HG03103 (cell line): ENCODE results near the gene CENPX.

ENCODE experiments used
- ATAC-seq: cut with Tn5 transposase; IDR thresholded peaks from one replicate; pipeline ENCODE4 v1.9.1; 2021; ENCODE audit warnings: low read depth; ENCODE audit not compliant: unreplicated experiment

Gene CENPX

DNA sequence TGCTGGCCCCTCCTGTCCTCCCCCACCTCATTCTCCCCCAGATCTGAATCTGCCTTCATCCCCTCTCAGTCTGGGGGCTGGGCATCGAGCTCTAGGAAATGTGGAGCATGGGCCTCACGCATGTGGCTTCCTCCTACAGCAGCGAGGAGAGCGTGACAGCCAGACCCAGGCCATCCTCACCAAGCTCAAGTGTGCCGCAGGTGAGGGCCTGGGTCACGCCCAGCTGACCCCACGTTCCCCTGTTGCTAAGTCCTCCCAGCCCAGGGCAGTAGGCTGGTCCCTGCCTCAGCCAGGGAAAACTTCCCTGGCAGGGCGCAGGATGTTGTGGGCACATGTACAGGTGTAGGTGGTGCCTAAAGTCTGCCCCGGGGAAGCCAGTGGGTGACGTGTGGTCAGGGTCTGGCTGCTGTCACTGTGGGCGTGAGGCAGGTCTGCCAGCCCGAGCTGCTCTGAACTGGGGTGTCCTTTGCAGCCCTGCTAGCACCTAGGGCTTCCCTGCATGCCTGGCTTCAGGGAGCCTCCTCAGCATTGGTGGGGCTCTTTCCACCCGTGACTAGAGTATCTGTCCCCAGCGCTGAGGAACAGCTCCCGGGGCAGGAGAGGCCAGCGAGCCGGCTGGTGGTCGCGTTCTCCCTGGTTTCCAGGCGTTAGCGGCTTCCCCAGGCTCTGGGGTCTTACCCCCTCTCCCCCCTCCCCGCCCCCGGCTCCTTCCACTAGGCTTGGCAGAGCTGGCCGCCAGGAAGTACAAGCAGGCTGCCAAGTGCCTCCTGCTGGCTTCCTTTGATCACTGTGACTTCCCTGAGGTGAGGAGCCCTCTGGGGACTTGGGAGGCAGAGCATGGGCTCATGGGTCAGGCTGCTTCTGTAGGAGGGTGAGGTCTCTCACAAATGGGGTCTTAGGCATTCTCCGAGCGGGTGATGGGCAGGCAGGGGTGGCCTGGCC, 32.6 kb upstream of the CENPX start:
- ATAC-seq: no peak

GRCh38 chr17:82054351-82055022, 31.8 kb upstream of the CENPX start:
- ATAC-seq: no peak

DNA sequence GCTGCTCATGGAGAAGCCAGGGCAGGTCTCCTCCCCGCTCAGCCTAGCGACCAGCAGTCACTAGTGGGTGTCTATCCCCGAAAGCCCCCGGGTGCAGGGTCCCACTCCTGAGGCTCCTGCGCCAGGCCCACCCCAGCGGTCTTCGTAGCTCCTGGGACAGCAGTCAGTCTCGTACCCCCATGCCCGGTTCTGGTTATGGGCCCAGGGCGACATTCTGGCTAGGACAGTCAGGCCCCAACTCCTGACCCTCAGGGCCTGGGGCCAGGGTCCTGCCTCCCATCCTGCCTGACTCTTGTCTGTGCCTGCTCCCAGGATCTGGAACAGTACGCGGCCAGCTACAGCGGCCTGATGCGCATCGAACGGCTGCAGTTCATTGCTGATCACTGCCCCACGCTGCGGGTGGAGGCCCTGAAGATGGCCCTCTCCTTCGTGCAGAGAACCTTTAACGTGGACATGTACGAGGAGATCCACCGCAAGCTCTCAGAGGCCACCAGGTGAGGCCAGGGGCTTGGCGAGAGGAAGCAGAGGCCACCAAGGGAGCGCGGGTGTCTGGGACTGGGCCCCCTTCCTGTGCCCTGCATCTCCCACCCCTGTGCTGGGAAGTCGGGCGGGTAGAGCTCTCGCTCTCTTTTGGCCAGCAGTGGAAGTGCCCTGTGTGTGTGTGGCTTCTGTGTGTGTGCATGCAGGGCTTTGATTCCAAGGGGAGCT, 31.0 kb upstream of the CENPX start:
- no peak for ATAC-seq

DNA sequence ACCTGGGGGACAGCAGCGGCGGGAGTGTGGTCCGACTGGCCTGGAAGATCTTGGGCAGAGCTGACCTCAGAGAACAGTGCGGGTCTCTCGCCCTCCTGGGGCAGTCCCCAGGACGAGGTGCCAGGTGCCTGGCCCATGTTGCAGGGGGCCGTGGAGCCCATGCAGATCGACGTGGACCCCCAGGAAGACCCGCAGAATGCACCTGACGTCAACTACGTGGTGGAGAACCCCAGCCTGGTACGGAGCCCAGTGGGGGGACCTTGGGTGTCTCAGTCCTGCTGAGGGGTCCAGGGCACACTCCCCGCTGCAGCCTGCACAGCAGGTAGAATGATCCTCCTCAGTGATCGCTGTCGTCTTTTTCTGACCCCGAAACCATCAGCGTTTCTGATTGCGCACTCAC, 30.5 kb upstream of the CENPX start:
- ATAC-seq: no peak

GRCh38 chr17:82052638-82053059, 30.0 kb upstream of the CENPX start:
- no peak for ATAC-seq

DNA sequence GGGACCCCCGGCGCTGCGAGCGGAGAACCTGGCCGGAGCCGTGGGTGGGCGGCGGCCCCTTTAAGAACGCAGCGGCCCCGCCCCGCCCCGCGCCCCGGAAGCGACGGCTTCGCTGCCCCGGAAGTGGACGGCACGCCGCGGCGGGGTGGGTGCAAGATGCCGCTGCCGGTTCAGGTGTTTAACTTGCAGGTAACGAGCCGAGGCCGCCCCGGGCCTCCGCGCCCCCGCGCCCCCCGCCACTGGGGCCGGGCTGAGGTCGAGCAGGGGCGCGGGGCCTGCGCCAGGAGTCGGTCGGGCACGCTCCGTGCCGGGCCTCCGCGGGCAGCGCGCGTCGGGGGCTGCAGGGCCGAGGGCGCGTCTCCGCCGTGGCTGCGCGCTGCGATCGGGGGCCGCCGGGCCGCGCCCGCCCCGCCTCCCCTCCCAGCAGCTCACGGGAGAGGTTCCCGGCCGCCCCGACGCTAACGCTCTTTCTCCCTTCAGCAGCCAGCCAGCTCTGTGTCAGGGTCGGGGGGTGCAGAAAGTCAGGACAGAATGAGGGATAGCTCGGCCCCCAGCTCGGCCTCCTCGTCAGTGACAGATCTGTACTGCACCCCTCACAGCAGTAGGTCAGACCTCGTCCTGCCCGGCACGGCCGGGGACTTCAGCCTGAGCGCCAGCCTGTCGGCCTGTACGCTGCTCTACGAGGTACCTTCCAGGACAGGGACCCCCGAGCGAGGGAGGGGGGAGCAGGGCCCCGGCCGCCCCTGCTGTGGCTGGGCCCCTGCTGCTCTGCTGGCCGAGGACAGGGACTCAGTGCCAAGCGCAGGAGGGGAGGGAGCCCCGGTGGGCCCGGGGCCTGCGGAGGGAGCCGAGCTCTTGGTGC, 29.3 kb upstream of the CENPX start, which contains the start of the genes GPS1 and RFNG:
GPS1 (plus strand) TSS at position 123 of the 862 bp plus-strand sequence; CDS start at position 157, 34 bp downstream.
RFNG (minus strand) TSS at position 36 of the 862 bp plus-strand sequence. CDS start 45 bp downstream, outside the sequence.
- ATAC-seq: peak; percentile 52

- ATAC-seq: no peak
Observed at GRCh38 chr17:82050761-82051641, 28.3 kb upstream of the CENPX start.

DNA sequence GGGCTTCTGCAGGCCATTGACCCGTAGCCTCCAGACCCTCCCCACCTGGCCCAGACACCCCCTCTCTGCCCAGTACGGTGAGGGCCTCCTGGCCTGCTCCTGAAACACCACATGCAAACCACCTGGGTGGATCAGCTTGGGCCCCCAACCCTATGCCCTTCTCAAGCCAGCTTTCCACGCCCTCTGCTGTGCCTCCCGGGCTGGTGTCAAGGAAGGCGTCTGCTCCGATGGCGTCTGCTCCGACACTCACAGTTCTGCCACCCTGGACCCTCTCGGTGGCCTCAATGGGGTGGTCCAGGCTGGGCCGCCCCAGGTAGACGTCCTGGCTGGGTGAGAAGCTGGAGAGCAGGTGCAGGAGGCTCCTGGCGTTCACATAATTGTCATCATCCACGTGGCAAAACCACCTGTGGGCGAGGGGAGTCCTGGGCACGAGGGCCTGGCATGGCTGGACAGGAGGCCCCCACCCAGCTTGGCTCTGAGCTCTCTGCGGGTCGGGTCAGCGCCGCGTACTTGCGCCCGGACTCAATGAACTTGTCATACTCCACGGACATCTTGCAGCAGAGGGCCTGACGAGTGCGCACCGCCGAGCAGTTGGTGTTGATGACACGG, 27.6 kb upstream of the CENPX start:
- ATAC-seq: no peak

GRCh38 chr17:82049521-82049971, 26.9 kb upstream of the CENPX start:
- ATAC-seq: no peak

DNA sequence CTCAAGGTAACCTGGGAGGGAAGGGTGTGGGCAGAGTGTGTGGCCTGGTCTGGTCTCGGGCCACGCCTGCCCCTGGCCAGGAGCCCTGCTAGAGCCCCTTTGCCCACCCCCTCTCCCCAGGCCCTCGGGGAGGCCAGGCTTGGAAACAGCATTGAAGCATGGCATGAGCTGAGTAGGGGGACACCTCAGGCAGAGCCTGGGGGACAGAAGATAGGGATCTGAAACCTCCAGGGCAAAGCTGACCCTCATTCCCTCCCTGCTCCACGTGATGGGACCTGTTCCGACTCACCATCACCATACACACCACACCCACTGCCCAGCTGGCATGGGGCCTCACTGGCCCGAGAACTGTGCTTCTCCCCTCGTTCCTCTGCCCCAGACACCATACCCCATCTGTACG, 26.4 kb upstream of the CENPX start:
- no peak for ATAC-seq

- no peak for ATAC-seq
Observed at GRCh38 chr17:82048571-82048971, 25.9 kb upstream of the CENPX start.

DNA sequence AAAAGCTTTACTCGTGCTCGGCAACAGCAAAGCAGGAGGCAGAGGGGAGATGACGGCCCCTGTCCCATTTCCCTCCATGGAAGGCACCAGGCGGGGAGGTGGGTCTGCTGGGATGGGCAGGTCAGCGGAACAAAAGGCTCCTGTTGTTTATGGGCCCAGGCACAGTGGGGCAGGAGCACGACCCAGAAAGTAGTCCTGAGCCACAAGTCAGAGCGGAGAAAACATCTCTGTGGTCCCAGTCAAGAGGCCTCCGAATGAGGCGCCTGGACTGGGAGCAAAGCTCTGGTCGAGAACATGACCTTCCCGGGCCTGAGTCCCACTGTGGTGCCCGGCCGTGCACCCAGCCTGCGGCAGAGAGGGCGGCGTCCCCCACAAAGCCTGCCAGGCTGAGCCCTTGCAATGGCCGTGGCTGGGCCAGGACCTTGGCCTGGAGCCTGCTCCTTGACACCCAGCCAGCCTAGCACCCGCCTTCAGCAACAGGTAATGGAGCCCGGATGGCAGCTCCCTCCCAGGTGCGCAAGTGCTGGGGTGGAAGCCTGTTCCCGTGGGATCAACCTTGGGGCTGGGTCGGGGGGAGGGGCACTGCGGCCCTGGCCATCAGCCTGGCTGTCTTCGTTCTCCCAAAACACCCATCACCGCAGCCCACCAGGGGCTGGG, 25.4 kb upstream of the CENPX start:
- ATAC-seq: no peak

DNA sequence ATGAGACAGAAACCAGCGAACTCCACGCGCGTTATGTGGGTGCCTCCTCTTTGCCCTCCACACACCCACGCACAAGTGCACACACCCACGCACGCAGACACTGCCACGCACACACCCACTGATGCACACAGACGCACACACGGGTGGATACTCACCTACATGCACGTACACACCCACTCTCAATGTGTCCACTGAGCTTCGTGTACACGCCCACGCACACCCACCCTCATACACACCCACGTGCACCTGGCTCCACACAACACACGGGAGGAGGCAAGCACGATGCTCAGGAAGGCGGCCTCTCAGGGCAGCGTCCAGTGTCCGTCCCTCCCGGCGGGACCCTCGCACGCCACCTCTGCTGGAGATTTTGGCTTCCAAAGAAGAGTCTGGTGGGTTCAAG, 24.7 kb upstream of the CENPX start:
- no peak for ATAC-seq

DNA sequence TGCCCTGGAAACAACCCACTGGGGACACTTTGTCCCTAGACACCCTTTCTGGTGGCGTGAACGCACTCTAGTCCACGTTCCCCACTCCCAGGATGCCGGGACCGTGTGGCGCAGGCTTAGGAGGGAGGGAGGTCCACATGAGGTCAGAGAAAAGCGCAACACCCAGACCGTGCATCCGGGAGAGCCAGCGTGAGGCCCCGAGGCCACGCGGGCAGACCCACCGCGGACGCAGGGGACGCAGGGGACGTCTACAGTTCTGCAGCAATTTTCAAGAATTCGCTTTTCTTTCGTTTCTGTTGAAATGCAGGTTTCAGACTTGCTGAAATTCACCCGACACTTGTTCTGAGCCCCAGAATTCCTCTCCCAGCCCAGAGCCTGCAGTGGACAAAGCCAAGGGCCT, 24.2 kb upstream of the CENPX start:
- no peak for ATAC-seq

GRCh38 chr17:82045936-82046484, 23.3 kb upstream of the CENPX start:
- no peak for ATAC-seq

- no peak for ATAC-seq
Observed at GRCh38 chr17:82043507-82043906, 20.8 kb upstream of the CENPX start.

DNA sequence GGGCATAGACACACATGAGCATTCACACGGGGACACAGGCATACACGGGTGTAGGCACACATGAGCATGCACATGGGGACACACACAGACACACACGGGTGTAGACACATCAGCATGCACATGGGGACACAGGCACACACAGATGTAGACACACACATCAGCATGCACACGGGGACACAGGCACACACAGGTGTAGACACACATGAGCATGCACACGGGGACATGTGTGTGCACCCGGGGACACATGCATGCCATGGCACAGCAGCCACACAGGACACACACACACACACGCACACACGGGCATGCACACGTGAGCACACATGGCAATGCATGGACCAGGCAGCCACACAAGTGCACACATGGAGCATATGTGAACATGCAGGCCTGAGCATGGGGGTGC, 20.0 kb upstream of the CENPX start:
- ATAC-seq: no peak
